Memory B cell (primary cell): Measurements from ENCODE around the gene PLAC9.
A peak's percentile ranks its signal among the peaks of the same experiment; 100 is the strongest.

Experiments used
- ATAC-seq: fragments of 150-1000 bp; cut with Tn5 transposase; 2 replicates; pipeline ENCODE4 v1.10.0; 2021; ENCODE audit warnings: low read depth, mild to moderate bottlenecking, moderate library complexity
- DNase-seq, 2 donors: peaks; one replicate each; pipeline ENCODE4 v3.0.0; 2022; ENCODE audit warnings: low spot score in 2 of 2
- H3K27ac Mint-ChIP-seq: one replicate; pipeline ENCODE4 v1.8.0; 2022; ENCODE audit warnings: mild to moderate bottlenecking, moderate library complexity, mixed read lengths
- H3K27me3 Mint-ChIP-seq: one replicate; pipeline ENCODE4 v1.8.0; 2022; ENCODE audit warnings: mixed read lengths
- H3K36me3 Mint-ChIP-seq: one replicate; pipeline ENCODE4 v1.8.0; 2022; ENCODE audit warnings: mild to moderate bottlenecking, mixed read lengths
- H3K4me1 Mint-ChIP-seq: one replicate; pipeline ENCODE4 v1.8.0; 2022; ENCODE audit warnings: mixed read lengths
- H3K4me3 Mint-ChIP-seq: one replicate; pipeline ENCODE4 v1.8.0; 2022; ENCODE audit warnings: mild to moderate bottlenecking, moderate library complexity, mixed read lengths
- H3K9me3 Mint-ChIP-seq: one replicate; pipeline ENCODE4 v1.8.0; 2022; ENCODE audit warnings: mixed read lengths

PLAC9 gene

GRCh38 chr10:80172896-80173295 is 40.4 kb downstream of the PLAC9 start:
- Mint-ChIP-seq H3K36me3 (peaks cover 5% of the 10 kb centered on the region), H3K4me3 (no peak overlapping the region), H3K4me1 (peaks cover 17% of the 10 kb centered on the region), H3K27ac (no peak overlapping the region), H3K27me3 (no peaks in the 10 kb centered on the region), H3K9me3 (no peaks in the 10 kb centered on the region)
- no peak for DNase-seq
- ATAC-seq: no peak

GRCh38 chr10:80173466-80173865 is 40.9 kb downstream of the PLAC9 start:
- Mint-ChIP-seq H3K9me3 (no peaks in the 10 kb centered on the region), H3K4me1 (peaks cover 22% of the 10 kb centered on the region), H3K27ac (no peak overlapping the region), H3K27me3 (no peaks in the 10 kb centered on the region), H3K36me3 (peaks cover 5% of the 10 kb centered on the region), H3K4me3 (no peak overlapping the region)
- ATAC-seq: no peak
- no peak for DNase-seq

GRCh38 chr10:80174641-80175395 is 42.3 kb downstream of the PLAC9 start:
- Mint-ChIP-seq H3K9me3 (no peaks in the 10 kb centered on the region), H3K36me3 (peaks cover 5% of the 10 kb centered on the region), H3K4me1 (peaks cover 28% of the 10 kb centered on the region), H3K4me3 (no peak overlapping the region), H3K27ac (no peak overlapping the region), H3K27me3 (no peaks in the 10 kb centered on the region)
- DNase-seq: no peak
- no peak for ATAC-seq

- no peaks in the 10 kb centered on the region for H3K9me3 Mint-ChIP-seq
- H3K27me3 Mint-ChIP-seq: no peaks in the 10 kb centered on the region
- ATAC-seq (no peak), DNase-seq (no peak)
- H3K36me3 Mint-ChIP-seq: peaks cover 2% of the 10 kb centered on the region
- H3K27ac Mint-ChIP-seq: peak overlapping the region; percentile 75
- H3K4me3 Mint-ChIP-seq: no peak overlapping the region
- peaks cover 25% of the 10 kb centered on the region for H3K4me1 Mint-ChIP-seq
These were observed 44.0 kb downstream of the PLAC9 start for GRCh38 chr10:80176526-80176925.

GRCh38 chr10:80177781-80178636 is 45.5 kb downstream of the PLAC9 start:
- no peak for ATAC-seq
- Mint-ChIP-seq H3K27ac (peak overlapping the region; percentile 68), H3K36me3 (peaks cover 3% of the 10 kb centered on the region), H3K4me3 (no peak overlapping the region), H3K9me3 (no peaks in the 10 kb centered on the region), H3K4me1 (peaks cover 34% of the 10 kb centered on the region), H3K27me3 (no peaks in the 10 kb centered on the region)
- DNase-seq: no peak

- no peaks in the 10 kb centered on the region for H3K9me3 Mint-ChIP-seq
- peaks cover 8% of the 10 kb centered on the region for H3K36me3 Mint-ChIP-seq
- H3K4me3 Mint-ChIP-seq: no peak overlapping the region
- peaks cover 60% of the 10 kb centered on the region for H3K4me1 Mint-ChIP-seq
- no peak overlapping the region for H3K27ac Mint-ChIP-seq
- no peak for DNase-seq
- no peak for ATAC-seq
- no peaks in the 10 kb centered on the region for H3K27me3 Mint-ChIP-seq
These were observed 50.5 kb downstream of the PLAC9 start for GRCh38 chr10:80182986-80183385.

- H3K27ac Mint-ChIP-seq: peak overlapping the region; percentile 38
- peaks cover 8% of the 10 kb centered on the region for H3K36me3 Mint-ChIP-seq
- no peak overlapping the region for H3K4me3 Mint-ChIP-seq
These were observed 50.9 kb downstream of the PLAC9 start for GRCh38 chr10:80183436-80183835.

GRCh38 chr10:80184291-80184690 is 51.8 kb downstream of the PLAC9 start:
- no peak for ATAC-seq
- Mint-ChIP-seq H3K36me3 (peaks cover 7% of the 10 kb centered on the region), H3K4me1 (peaks cover 60% of the 10 kb centered on the region), H3K4me3 (no peak overlapping the region), H3K9me3 (no peaks in the 10 kb centered on the region), H3K27ac (peak overlapping the region; percentile 39), H3K27me3 (no peaks in the 10 kb centered on the region)
- DNase-seq: no peak

More at GRCh38 chr10:80183436-80183835, 50.9 kb downstream of the PLAC9 start:
- no peaks in the 10 kb centered on the region for H3K9me3 Mint-ChIP-seq
- DNase-seq: no peak
- ATAC-seq: no peak
- no peaks in the 10 kb centered on the region for H3K27me3 Mint-ChIP-seq
- peaks cover 58% of the 10 kb centered on the region for H3K4me1 Mint-ChIP-seq

GRCh38 chr10:80185578-80186299 is 53.2 kb downstream of the PLAC9 start:
- ATAC-seq: no peak
- H3K36me3 Mint-ChIP-seq: peaks cover 8% of the 10 kb centered on the region
- H3K27ac Mint-ChIP-seq: peak overlapping the region; percentile 95
- peak overlapping the region; percentile 66 for H3K4me3 Mint-ChIP-seq
- no peak for DNase-seq
- H3K27me3 Mint-ChIP-seq: no peaks in the 10 kb centered on the region
- H3K9me3 Mint-ChIP-seq: no peaks in the 10 kb centered on the region
- H3K4me1 Mint-ChIP-seq: peaks cover 65% of the 10 kb centered on the region

- H3K9me3 Mint-ChIP-seq: no peaks in the 10 kb centered on the region
These were observed 54.0 kb downstream of the PLAC9 start for GRCh38 chr10:80186364-80187012.

GRCh38 chr10:80187060-80187459 is 54.5 kb downstream of the PLAC9 start:
- Mint-ChIP-seq H3K36me3 (peaks cover 8% of the 10 kb centered on the region), H3K4me3 (peak overlapping the region; percentile 74), H3K4me1 (peaks cover 67% of the 10 kb centered on the region), H3K27ac (peak overlapping the region; percentile 95), H3K9me3 (no peaks in the 10 kb centered on the region), H3K27me3 (no peaks in the 10 kb centered on the region)
- DNase-seq (no peak), ATAC-seq (no peak)

More at GRCh38 chr10:80186364-80187012, 54.0 kb downstream of the PLAC9 start:
- no peak for DNase-seq
- Mint-ChIP-seq H3K4me3 (peak overlapping the region; percentile 66), H3K27ac (peak overlapping the region; percentile 95), H3K27me3 (no peaks in the 10 kb centered on the region), H3K4me1 (peaks cover 67% of the 10 kb centered on the region), H3K36me3 (peaks cover 9% of the 10 kb centered on the region)
- no peak for ATAC-seq

- Mint-ChIP-seq H3K27me3 (no peaks in the 10 kb centered on the region), H3K36me3 (peaks cover 10% of the 10 kb centered on the region), H3K27ac (peak overlapping the region; percentile 95), H3K9me3 (peaks cover 3% of the 10 kb centered on the region), H3K4me1 (peaks cover 70% of the 10 kb centered on the region), H3K4me3 (peak overlapping the region; percentile 74)
- ATAC-seq (peak; percentile 89), DNase-seq (peak; percentile 71 to 86)
These were observed 55.2 kb downstream of the PLAC9 start for GRCh38 chr10:80187465-80188409.

GRCh38 chr10:80188713-80189112 is 56.2 kb downstream of the PLAC9 start:
- Mint-ChIP-seq H3K27ac (peak overlapping the region; percentile 95), H3K9me3 (peaks cover 3% of the 10 kb centered on the region), H3K36me3 (peaks cover 12% of the 10 kb centered on the region), H3K4me3 (peak overlapping the region; percentile 18), H3K4me1 (peaks cover 66% of the 10 kb centered on the region), H3K27me3 (no peaks in the 10 kb centered on the region)
- DNase-seq (no peak), ATAC-seq (no peak)
